22Rv1 (cell line): Measurements from ENCODE around the gene CMTM7.

Experiments
- CTCF ChIP-seq: fragments of 450-650 bp; IDR thresholded peaks from 2 replicates; pipeline ENCODE4 v1.5.1; 2017; ENCODE audit warnings: mild to moderate bottlenecking
- ZFX ChIP-seq: fragments of 450-650 bp; IDR thresholded peaks from 2 replicates; pipeline ENCODE4 v1.6.1; 2017; ENCODE audit warnings: antibody characterized with exemption, borderline replicate concordance

- no peak for TF ChIP-seq CTCF
- no peak for TF ChIP-seq ZFX
These were observed 28.1 kb downstream of the CMTM7 start for GRCh38 chr3:32419742-32420125.
